A549 (cell line): ENCODE results near the gene THTPA. TPM values are rescaled to one million over a fixed set of nuclear protein-coding genes. Genes with fewer than 3 reads are reported as not detected.
"Not testable (repeated sequence)": the region's sequence is repeated elsewhere in the genome, so short reads cannot be mapped to it uniquely, and the experiment has no call there.

Source experiments
- ATAC-seq, 2 experiments: fragments of 200-7000 bp in 1 of 2; fragments of >200 bp in 1 of 2; cut with Nextera tagmentation in 1 of 2; cut with Tn5 transposase in 1 of 2; 3 replicates each; pipeline versions ENCODE4 v1.8.0 to v1.9.1; 2018 to 2020; ENCODE audit warnings: mild to moderate bottlenecking in 1 of 2, moderate library complexity in 1 of 2
- CTCF ChIA-PET: fragments of 300-600 bp; sonication (Branson Sonifier 250); formaldehyde crosslinking; extraction: SDS; loops from one replicate; lab custom pipeline; 2021; ENCODE audit warnings: antibody characterized with exemption, inconsistent platforms; lab: Yijun Ruan, JAX
- POLR2A ChIA-PET: fragments of 350-600 bp; formaldehyde crosslinking; extraction: SDS; loops from one replicate; lab custom pipeline; 2021; ENCODE audit warnings: antibody characterized with exemption, inconsistent platforms; lab: Yijun Ruan, JAX
- DNase-seq, 2 experiments: peaks; one replicate each; pipeline versions ENCODE4 v3.0.0 to v3.0.0-alpha.2; 2011 to 2016; ENCODE audit warnings: low read depth in 1 of 2, low spot score in 1 of 2
- FAIRE-seq: peaks from 2 replicates; lab custom pipeline; 2011; peaks lifted over from hg19 to GRCh38; lab: Jason Lieb, UNC
- H3K27ac ChIP-seq, 2 experiments: fragments of >200 bp; sonication (Bioruptor Twin); formaldehyde crosslinking; 3 replicates each; pipeline ENCODE4 v1.5.1; 2016 to 2017
- H3K4me1 ChIP-seq: fragments of >200 bp; sonication (Bioruptor Twin); formaldehyde crosslinking; 3 replicates; pipeline ENCODE4 v1.6.1; 2016
- H3K4me2 ChIP-seq: fragments of >200 bp; sonication (Bioruptor Twin); formaldehyde crosslinking; 3 replicates; pipeline ENCODE4 v1.6.1; 2016
- H3K4me3 ChIP-seq: fragments of >200 bp; sonication (Bioruptor Twin); formaldehyde crosslinking; 3 replicates; pipeline ENCODE4 v1.5.1; 2016
- H3K9me3 ChIP-seq: fragments of >200 bp; sonication (Bioruptor Twin); formaldehyde crosslinking; 3 replicates; pipeline ENCODE4 v1.6.1; 2016
- BCL3 ChIP-seq: fragments of >200 bp; sonication (Bioruptor Twin); formaldehyde crosslinking; IDR thresholded peaks from 3 replicates; pipeline ENCODE4 v1.6.1; 2016
- CHD4 ChIP-seq: fragments of 200-600 bp; sonication (generic); IDR thresholded peaks from 2 replicates; pipeline ENCODE4 v1.6.1; 2016; ENCODE audit warnings: antibody characterized with exemption, mild to moderate bottlenecking, borderline replicate concordance
- CTCF ChIP-seq: fragments of >200 bp; sonication (Bioruptor Twin); formaldehyde crosslinking; IDR thresholded peaks from 3 replicates; pipeline ENCODE4 v1.5.1; 2016
- EHF ChIP-seq: fragments of 250-450 bp; sonication (Bioruptor Pico); IDR thresholded peaks from 2 replicates; pipeline ENCODE4 v1.5.0; 2020; ENCODE audit warnings: mild to moderate bottlenecking
- JUN ChIP-seq, 2 experiments: fragments of >200 bp; sonication (Bioruptor Twin); formaldehyde crosslinking; IDR thresholded peaks; 2 replicates in 1 of 2; 3 replicates in 1 of 2; pipeline ENCODE4 v1.6.1; 2016 to 2017
- RCOR1 ChIP-seq: fragments of 150-350 bp; IDR thresholded peaks from 2 replicates; pipeline ENCODE4 v1.6.1; 2014; ENCODE audit warnings: antibody characterized with exemption, low read length, low read depth
- WGBS: methylation state at CpG from one replicate; pipeline ENCODE4 v1.1.6; 2017; ENCODE audit errors: missing lambda C conversion rate; 5-methylcytosine and 5-hydroxymethylcytosine counted together
- polyA plus RNA-seq, 4 experiments: library from polyadenylated mRNA; depleted of rRNA in 3 of 4; stranded (reverse); fragments of >200 nt; fragmentation: RNase III in 1 of 4; extraction: RNeasy Plus Mini Kit Qiagen cat#74134 plus additional on column Dnase treatment in 1 of 4; gene quantifications; 2 replicates in 3 of 4; 3 replicates in 1 of 4; pipeline ENCODE4 v1.2.3, GENCODE V29; 2011 to 2017

THTPA gene
- polyA plus RNA-seq, 2 of the 4 experiments (the other 2 are of a cell fraction) = 8.1 to 23.9 TPM

GRCh38 chr14:23609001-23609400, 52.9 kb downstream of the THTPA start:
- H3K4me3 ChIP-seq = no peak overlapping the region
- H3K4me1 ChIP-seq = peaks cover 10% of the 10 kb centered on the region; the same call in 2 of the 3 replicates
- 27% methylated on average over 3 of the region's 3 CpGs for WGBS
- no peak for DNase-seq
- TF ChIP-seq CTCF (no peak), EHF (CRISPR knock-in tag) (no peak), BCL3 (no peak), RCOR1 (no peak), JUN (IDR thresholded peaks at IDR 0.05) (no peak), CHD4 (no peak)
- no peak overlapping the region for H3K27ac ChIP-seq
- CTCF ChIA-PET = interaction anchor here (0.8 to 3.7 kb wide), 3 partner anchors 20 to 320 kb away, joined by 3 to 25 read pairs (median 13); no protein-coding TSS in a partner anchor
- FAIRE-seq = no peak
- POLR2A ChIA-PET = no interaction called here
- H3K4me2 ChIP-seq = no peak overlapping the region
- H3K9me3 ChIP-seq = 0 out of 3 replicates have a peak, but pooled peaks cover 2% of the 10 kb centered on the region
- no peak for ATAC-seq

- DNase-seq, ATAC-seq, H3K9me3 ChIP-seq, H3K27ac ChIP-seq, POLR2A ChIA-PET, FAIRE-seq, H3K4me3 ChIP-seq, H3K4me2 ChIP-seq: not testable (repeated sequence)
- CTCF ChIA-PET = interaction anchor here (0.8 to 3.7 kb wide), 3 partner anchors 22 to 320 kb away, joined by 3 to 25 read pairs (median 11); no protein-coding TSS in a partner anchor
- 14% methylated on average over 7 of the region's 7 CpGs for WGBS
- peaks cover 11% of the 10 kb centered on the region; the same call in 2 of the 3 replicates for H3K4me1 ChIP-seq
Measured at GRCh38 chr14:23609411-23610089, 53.5 kb downstream of the THTPA start.

Other genes with a start within 250 kb of the THTPA start
- gene BCL2L2, start 249.4 kb upstream of the THTPA start, polyA plus RNA-seq (2011; rRNA removed) = 17.8 and 20.8 TPM in 2 replicates
- gene BCL2L2, start 249.4 kb upstream of the THTPA start, polyA plus RNA-seq (2017; fragmentation: RNase III; extraction: RNeasy Plus Mini Kit Qiagen cat#74134 plus additional on column Dnase treatment) = 24.7 to 25.4 TPM (median 25.2 TPM) in 3 replicates
- 197 and 234 TPM in 2 replicates for gene PABPN1, start 234.8 kb upstream of the THTPA start, polyA plus RNA-seq (2011; rRNA removed)
- gene PABPN1, start 234.8 kb upstream of the THTPA start, polyA plus RNA-seq (2017; fragmentation: RNase III; extraction: RNeasy Plus Mini Kit Qiagen cat#74134 plus additional on column Dnase treatment) = 148 to 158 TPM (median 157 TPM) in 3 replicates
- gene SLC22A17, start 203.4 kb upstream of the THTPA start, polyA plus RNA-seq (2011; rRNA removed) = 3.5 and 4.6 TPM in 2 replicates
- 6.3 to 9.6 TPM (median 8.4 TPM) in 3 replicates for gene SLC22A17, start 203.4 kb upstream of the THTPA start, polyA plus RNA-seq (2017; fragmentation: RNase III; extraction: RNeasy Plus Mini Kit Qiagen cat#74134 plus additional on column Dnase treatment)
- not detected in 2 replicates for gene EFS, start 191.1 kb upstream of the THTPA start, polyA plus RNA-seq (2011; rRNA removed)
- not detected in 3 replicates for gene EFS, start 191.1 kb upstream of the THTPA start, polyA plus RNA-seq (2017; fragmentation: RNase III; extraction: RNeasy Plus Mini Kit Qiagen cat#74134 plus additional on column Dnase treatment)
- gene IL25, start 183.5 kb upstream of the THTPA start, polyA plus RNA-seq (2011; rRNA removed) = not detected in 2 replicates
- gene IL25, start 183.5 kb upstream of the THTPA start, polyA plus RNA-seq (2017; fragmentation: RNase III; extraction: RNeasy Plus Mini Kit Qiagen cat#74134 plus additional on column Dnase treatment) = not detected in 3 replicates
- not detected in 2 replicates for gene CMTM5, start 179.2 kb upstream of the THTPA start, polyA plus RNA-seq (2011; rRNA removed)
- not detected in 3 replicates for gene CMTM5, start 179.2 kb upstream of the THTPA start, polyA plus RNA-seq (2017; fragmentation: RNase III; extraction: RNeasy Plus Mini Kit Qiagen cat#74134 plus additional on column Dnase treatment)
- not detected in 2 replicates for gene MYH6, start 148.0 kb upstream of the THTPA start, polyA plus RNA-seq (2011; rRNA removed)
- not detected in 3 replicates for gene MYH6, start 148.0 kb upstream of the THTPA start, polyA plus RNA-seq (2017; fragmentation: RNase III; extraction: RNeasy Plus Mini Kit Qiagen cat#74134 plus additional on column Dnase treatment)
- gene MYH7, start 120.6 kb upstream of the THTPA start, polyA plus RNA-seq (2011; rRNA removed) = not detected in 2 replicates
- gene MYH7, start 120.6 kb upstream of the THTPA start, polyA plus RNA-seq (2017; fragmentation: RNase III; extraction: RNeasy Plus Mini Kit Qiagen cat#74134 plus additional on column Dnase treatment) = not detected in 3 replicates
- 99.5 and 108 TPM in 2 replicates for gene NGDN, start 86.6 kb upstream of the THTPA start, polyA plus RNA-seq (2011; rRNA removed)
- 62.9 to 68.3 TPM (median 63.5 TPM) in 3 replicates for gene NGDN, start 86.6 kb upstream of the THTPA start, polyA plus RNA-seq (2017; fragmentation: RNase III; extraction: RNeasy Plus Mini Kit Qiagen cat#74134 plus additional on column Dnase treatment)
- 0.34 and 0.66 TPM in 2 replicates for gene ZFHX2, start 4.5 kb upstream of the THTPA start, polyA plus RNA-seq (2011; rRNA removed)
- gene ZFHX2, start 4.5 kb upstream of the THTPA start, polyA plus RNA-seq (2017; fragmentation: RNase III; extraction: RNeasy Plus Mini Kit Qiagen cat#74134 plus additional on column Dnase treatment) = 0.88 to 1.3 TPM (median 1.1 TPM) in 3 replicates
- gene AP1G2, start 11.5 kb downstream of the THTPA start, polyA plus RNA-seq (2011; rRNA removed) = 83.7 and 122 TPM in 2 replicates
- gene AP1G2, start 11.5 kb downstream of the THTPA start, polyA plus RNA-seq (2017; fragmentation: RNase III; extraction: RNeasy Plus Mini Kit Qiagen cat#74134 plus additional on column Dnase treatment) = 60.3 to 83.9 TPM (median 80.6 TPM) in 3 replicates
- gene JPH4, start 22.5 kb downstream of the THTPA start, polyA plus RNA-seq (2011; rRNA removed) = 0.03 and 0.05 TPM in 2 replicates
- 0.03 TPM in 1 of 3 replicates, not detected in the others for gene JPH4, start 22.5 kb downstream of the THTPA start, polyA plus RNA-seq (2017; fragmentation: RNase III; extraction: RNeasy Plus Mini Kit Qiagen cat#74134 plus additional on column Dnase treatment)
- gene DHRS2, start 80.1 kb downstream of the THTPA start, polyA plus RNA-seq (2011; rRNA removed) = 8.6 and 10.7 TPM in 2 replicates
- 2.3 to 3.4 TPM (median 3.2 TPM) in 3 replicates for gene DHRS2, start 80.1 kb downstream of the THTPA start, polyA plus RNA-seq (2017; fragmentation: RNase III; extraction: RNeasy Plus Mini Kit Qiagen cat#74134 plus additional on column Dnase treatment)